Progenitor cell of endocrine pancreas (in vitro differentiated cells): ENCODE measurements around the gene RCAN2. TPM values are rescaled to one million over a fixed set of nuclear protein-coding genes. Genes with fewer than 3 reads are reported as not detected.

Experiments used
- DNase-seq: peaks from one replicate; pipeline ENCODE4 v3.0.0; 2021; ENCODE audit warnings: low spot score; ENCODE audit not compliant: unreplicated experiment
- H3K27ac Mint-ChIP-seq: 2 replicates; pipeline ENCODE4 v1.8.0; 2021; ENCODE audit warnings: mild to moderate bottlenecking, moderate library complexity, mixed read lengths
- H3K27me3 Mint-ChIP-seq: 2 replicates; pipeline ENCODE4 v1.8.0; 2021; ENCODE audit warnings: mixed read lengths
- H3K36me3 Mint-ChIP-seq: 2 replicates; pipeline ENCODE4 v1.8.0; 2022; ENCODE audit warnings: mixed read lengths; ENCODE audit not compliant: insufficient read depth
- H3K4me1 Mint-ChIP-seq: 2 replicates; pipeline ENCODE4 v1.8.0; 2021; ENCODE audit warnings: low read depth, mixed read lengths
- H3K4me3 Mint-ChIP-seq: 2 replicates; pipeline ENCODE4 v1.8.0; 2021; ENCODE audit warnings: low read depth, mild to moderate bottlenecking, moderate library complexity, mixed read lengths
- H3K9me3 Mint-ChIP-seq: 2 replicates; pipeline ENCODE4 v1.8.0; 2021; ENCODE audit warnings: low read depth, mixed read lengths
- total RNA-seq: library from RNA; stranded (reverse); gene quantifications from 2 replicates; pipeline ENCODE4 v1.2.1, GENCODE V29; 2021
- TF ChIP-seq, protein P1 (sequence below): fragments of 200-600 bp; sonication (generic); IDR thresholded peaks from one replicate; pipeline ENCODE4 v1.5.0; 2021; ENCODE audit warnings: antibody characterized with exemption, mild to moderate bottlenecking; ENCODE audit not compliant: unreplicated experiment

Gene RCAN2
- total RNA-seq, 1 donor from 2014 or later, result 23.3 TPM

DNA sequence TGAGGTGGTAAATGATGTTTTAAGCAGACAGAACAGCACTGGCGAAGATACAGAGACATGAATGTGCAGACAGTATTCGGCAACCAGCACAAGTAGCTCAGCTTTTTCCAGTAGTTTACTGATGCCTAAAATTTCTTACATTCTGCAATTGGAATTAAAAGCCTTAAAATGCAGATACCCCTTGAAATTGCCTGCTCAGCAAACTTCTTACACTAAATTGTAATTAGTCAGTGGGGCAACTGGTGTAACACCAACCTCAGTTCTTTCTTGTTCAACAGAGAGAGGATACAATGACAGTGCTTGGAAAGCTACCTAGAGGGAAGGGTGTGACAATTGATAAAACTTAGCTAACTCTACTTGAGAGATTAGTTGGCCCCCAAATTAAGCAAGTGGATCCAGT lies 199.4 kb downstream of the RCAN2 start:
- H3K9me3 Mint-ChIP-seq, result no peaks in the 10 kb centered on the region
- TF ChIP-seq, protein P1, sequence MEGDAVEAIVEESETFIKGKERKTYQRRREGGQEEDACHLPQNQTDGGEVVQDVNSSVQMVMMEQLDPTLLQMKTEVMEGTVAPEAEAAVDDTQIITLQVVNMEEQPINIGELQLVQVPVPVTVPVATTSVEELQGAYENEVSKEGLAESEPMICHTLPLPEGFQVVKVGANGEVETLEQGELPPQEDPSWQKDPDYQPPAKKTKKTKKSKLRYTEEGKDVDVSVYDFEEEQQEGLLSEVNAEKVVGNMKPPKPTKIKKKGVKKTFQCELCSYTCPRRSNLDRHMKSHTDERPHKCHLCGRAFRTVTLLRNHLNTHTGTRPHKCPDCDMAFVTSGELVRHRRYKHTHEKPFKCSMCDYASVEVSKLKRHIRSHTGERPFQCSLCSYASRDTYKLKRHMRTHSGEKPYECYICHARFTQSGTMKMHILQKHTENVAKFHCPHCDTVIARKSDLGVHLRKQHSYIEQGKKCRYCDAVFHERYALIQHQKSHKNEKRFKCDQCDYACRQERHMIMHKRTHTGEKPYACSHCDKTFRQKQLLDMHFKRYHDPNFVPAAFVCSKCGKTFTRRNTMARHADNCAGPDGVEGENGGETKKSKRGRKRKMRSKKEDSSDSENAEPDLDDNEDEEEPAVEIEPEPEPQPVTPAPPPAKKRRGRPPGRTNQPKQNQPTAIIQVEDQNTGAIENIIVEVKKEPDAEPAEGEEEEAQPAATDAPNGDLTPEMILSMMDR, result no peak
- peaks cover 16% of the 10 kb centered on the region for H3K4me1 Mint-ChIP-seq
- no peak overlapping the region for H3K4me3 Mint-ChIP-seq
- no peak overlapping the region for H3K27ac Mint-ChIP-seq
- H3K36me3 Mint-ChIP-seq, result no peaks in the 10 kb centered on the region
- H3K27me3 Mint-ChIP-seq, result no peaks in the 10 kb centered on the region
- no peak for DNase-seq

DNA sequence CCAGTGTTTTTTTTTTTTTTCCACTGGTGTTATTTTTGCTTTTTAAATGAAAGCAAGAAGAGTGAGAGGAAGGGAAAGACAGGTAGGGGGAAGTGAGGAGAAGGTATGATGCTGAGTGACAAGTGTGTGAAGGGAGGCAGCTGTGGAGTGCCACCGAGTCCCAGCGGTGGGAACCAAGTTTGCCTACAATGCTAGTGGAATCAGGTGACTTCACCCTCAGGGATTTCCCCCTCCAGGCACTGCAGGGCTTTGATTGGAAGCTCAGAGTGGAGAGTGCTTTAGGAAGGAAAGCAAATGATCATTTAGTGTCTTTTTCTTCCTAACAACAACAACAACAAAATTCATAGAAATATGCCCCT lies 200.0 kb downstream of the RCAN2 start:
- H3K4me3 Mint-ChIP-seq, result no peak overlapping the region
- no peak overlapping the region for H3K27ac Mint-ChIP-seq
- TF ChIP-seq, protein P1, result no peak
- no peaks in the 10 kb centered on the region for H3K27me3 Mint-ChIP-seq
- no peaks in the 10 kb centered on the region for H3K9me3 Mint-ChIP-seq
- peaks cover 16% of the 10 kb centered on the region for H3K4me1 Mint-ChIP-seq
- H3K36me3 Mint-ChIP-seq, result no peaks in the 10 kb centered on the region
- no peak for DNase-seq

DNA sequence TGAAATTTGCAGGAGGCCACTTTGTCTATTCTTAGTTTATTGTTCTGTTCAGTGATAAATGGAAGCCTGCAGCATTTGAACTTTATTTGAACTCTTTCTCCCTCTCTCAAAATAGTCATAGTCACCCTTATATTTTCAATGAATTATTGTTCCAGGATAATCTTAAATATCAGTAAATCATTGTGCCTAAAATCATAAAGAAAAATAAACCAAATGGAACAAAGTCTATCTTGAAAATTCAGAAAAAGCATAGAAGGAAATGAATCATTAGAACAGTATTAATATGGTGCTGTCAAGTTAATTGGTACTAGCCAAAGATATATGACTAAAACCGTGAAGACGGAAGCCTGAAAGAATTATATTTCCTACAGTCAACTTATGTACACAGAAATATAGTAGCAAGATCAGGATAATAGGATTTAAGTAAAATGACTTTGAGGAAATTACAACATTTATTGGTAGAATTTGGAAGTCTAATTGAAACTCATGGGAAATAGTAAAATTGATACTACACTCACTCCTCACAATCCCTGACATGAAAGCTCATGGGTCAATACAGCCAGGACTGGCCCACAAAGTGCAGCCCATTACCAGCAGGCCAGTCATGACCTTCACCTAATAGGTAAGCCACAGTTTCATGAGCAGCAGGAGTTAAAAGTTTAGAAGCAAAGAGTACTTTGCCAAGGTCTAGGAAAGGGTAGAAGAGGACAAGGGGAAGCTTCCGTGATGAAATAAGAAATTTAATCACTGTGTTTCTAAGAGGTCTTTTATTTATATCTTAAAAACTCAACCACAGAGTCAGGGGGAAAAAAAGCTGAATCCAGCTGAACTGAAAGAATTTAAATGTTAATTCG lies 200.6 kb downstream of the RCAN2 start:
- Mint-ChIP-seq H3K4me3 (no peak overlapping the region), H3K27ac (peak overlapping the region; percentile 12)

DNA sequence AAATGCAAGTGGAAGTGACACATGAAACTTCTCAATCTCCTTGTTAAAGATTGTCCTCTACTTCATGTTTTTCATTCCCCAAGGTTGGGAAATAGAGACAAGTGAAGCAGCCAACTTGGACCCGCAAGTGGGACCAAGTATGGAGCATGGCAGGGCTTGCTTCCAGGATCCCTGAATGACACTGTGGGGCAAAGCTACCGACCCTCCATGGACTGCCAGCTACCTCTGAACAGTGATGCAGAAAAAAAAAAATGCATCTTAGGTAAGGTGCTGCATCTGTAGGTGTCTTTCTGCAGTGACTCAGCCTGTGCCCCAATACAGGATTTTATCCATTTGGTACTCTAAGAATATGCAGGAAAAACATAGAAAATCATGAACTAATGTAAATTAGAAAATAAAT lies 201.4 kb downstream of the RCAN2 start:
- Mint-ChIP-seq H3K4me1 (peaks cover 16% of the 10 kb centered on the region), H3K9me3 (no peaks in the 10 kb centered on the region), H3K27ac (no peak overlapping the region), H3K36me3 (no peaks in the 10 kb centered on the region), H3K27me3 (no peaks in the 10 kb centered on the region), H3K4me3 (no peak overlapping the region)
- DNase-seq, result no peak
- TF ChIP-seq, protein P1, result no peak

More for the DNA sequence above, 200.6 kb downstream of the RCAN2 start:
- TF ChIP-seq, protein P1, result no peak
- H3K4me1 Mint-ChIP-seq, result peaks cover 16% of the 10 kb centered on the region
- H3K36me3 Mint-ChIP-seq, result no peaks in the 10 kb centered on the region
- no peaks in the 10 kb centered on the region for H3K9me3 Mint-ChIP-seq
- no peak for DNase-seq
- H3K27me3 Mint-ChIP-seq, result no peaks in the 10 kb centered on the region

DNA sequence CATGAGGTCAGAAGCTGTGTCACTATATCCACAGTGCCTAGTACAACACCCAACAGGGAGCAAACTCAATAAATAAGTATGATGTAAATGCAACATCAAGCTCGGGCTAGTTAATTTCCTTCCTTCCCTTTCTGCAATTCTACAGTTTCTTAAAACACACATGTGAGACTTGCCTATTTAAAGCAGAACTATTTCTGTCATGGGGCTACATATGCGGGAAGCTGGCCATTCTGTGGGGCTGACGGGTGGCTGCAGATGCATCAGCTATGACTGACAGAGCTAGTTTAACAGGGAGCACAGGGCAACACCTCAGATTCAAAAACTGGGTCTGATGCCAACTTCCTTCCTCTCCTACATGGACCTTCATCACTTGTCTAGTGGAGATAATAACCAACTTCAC lies 202.4 kb downstream of the RCAN2 start:
- H3K4me3 Mint-ChIP-seq, result no peak overlapping the region
- no peaks in the 10 kb centered on the region for H3K27me3 Mint-ChIP-seq
- H3K4me1 Mint-ChIP-seq, result peaks cover 16% of the 10 kb centered on the region
- DNase-seq, result no peak
- no peak overlapping the region for H3K27ac Mint-ChIP-seq
- H3K36me3 Mint-ChIP-seq, result no peaks in the 10 kb centered on the region
- TF ChIP-seq, protein P1, result no peak
- H3K9me3 Mint-ChIP-seq, result no peaks in the 10 kb centered on the region
